Esophagus muscularis mucosa (tissue), 2 donors: ENCODE results near the gene PIK3C2A.

ENCODE experiments used
- POLR2A ChIP-seq: fragments of 450-650 bp; IDR thresholded peaks from one replicate; pipeline ENCODE4 v1.6.1; 2017; ENCODE audit warnings: antibody characterized with exemption, moderate library complexity, mild to moderate bottlenecking, low read depth
- POLR2AphosphoS5 ChIP-seq, 2 donors: sonication (generic); formaldehyde crosslinking; IDR thresholded peaks; one replicate each; pipeline ENCODE4 v1.6.1; 2017; ENCODE audit warnings: antibody characterized with exemption in 2 of 2

DNA sequence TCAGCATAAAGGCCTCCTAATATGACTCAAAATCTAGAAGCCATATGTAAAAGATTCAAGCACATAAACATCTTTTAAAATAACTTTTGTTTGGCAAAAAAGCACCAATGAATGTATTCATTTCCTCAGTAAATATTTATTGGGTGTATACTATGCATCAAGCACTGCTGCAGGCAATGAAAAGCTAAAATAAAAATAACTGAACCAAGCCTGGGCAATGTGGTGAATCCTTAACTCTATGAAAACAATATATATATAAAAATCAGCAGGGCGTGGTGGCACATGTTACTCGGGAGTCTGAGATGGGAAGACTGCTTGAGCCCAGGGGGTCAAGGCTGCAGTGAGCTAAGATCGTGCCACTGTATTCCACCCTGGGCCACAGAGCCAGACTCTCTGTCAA, 27.8 kb downstream of the PIK3C2A start:
- no peak for TF ChIP-seq POLR2AphosphoS5 (IDR thresholded peaks at IDR 0.05)
- TF ChIP-seq POLR2A: no peak
